Activated B cell treated with CpG ODN at 0.5 μM for 24 hours (primary cell): ENCODE results near the gene REST. TPM values are rescaled to one million over a fixed set of nuclear protein-coding genes. Genes with fewer than 3 reads are reported as not detected.

Source experiments
- ATAC-seq: fragments of 200-7000 bp; cut with Tn5 transposase; one replicate; pipeline ENCODE4 v1.10.0; 2021; ENCODE audit warnings: low read depth, mild to moderate bottlenecking, moderate library complexity
- CTCF ChIA-PET: fragments of 350-600 bp; sonication (Branson Sonifier 250); formaldehyde crosslinking; loops from one replicate; lab custom pipeline; 2021; ENCODE audit warnings: antibody characterized with exemption; lab: Charles Lee
- POLR2A ChIA-PET: fragments of 350-600 bp; sonication (Branson Sonifier 250); formaldehyde crosslinking; loops from one replicate; lab custom pipeline; 2021; ENCODE audit warnings: antibody characterized with exemption; lab: Charles Lee
- DNase-seq: peaks from one replicate; pipeline ENCODE4 v3.0.0; 2022
- H3K27ac Mint-ChIP-seq: one replicate; pipeline ENCODE4 v1.8.0; 2020; ENCODE audit warnings: mixed read lengths
- H3K27me3 Mint-ChIP-seq: one replicate; pipeline ENCODE4 v1.8.0; 2021; ENCODE audit warnings: mixed read lengths
- H3K36me3 Mint-ChIP-seq: one replicate; pipeline ENCODE4 v1.8.0; 2021; ENCODE audit warnings: low read depth, mixed read lengths
- H3K4me1 Mint-ChIP-seq: one replicate; pipeline ENCODE4 v1.8.0; 2021; ENCODE audit warnings: mixed read lengths
- H3K4me3 Mint-ChIP-seq: one replicate; pipeline ENCODE4 v1.8.0; 2020; ENCODE audit warnings: mild to moderate bottlenecking, mixed read lengths
- H3K9me3 Mint-ChIP-seq: one replicate; pipeline ENCODE4 v1.8.0; 2020; ENCODE audit warnings: mixed read lengths
- CTCF ChIP-seq: fragments of 200-600 bp; IDR thresholded peaks from one replicate; pipeline ENCODE4 v1.8.0; 2022; ENCODE audit warnings: antibody characterized with exemption, mild to moderate bottlenecking
- intact Hi-C: fragments of 100-400 bp; cut with micrococcal nuclease; formaldehyde crosslinking; loops from one replicate; pipeline ENCODE4 v1.15.1; 2024
- total RNA-seq: library from RNA; stranded (reverse); gene quantifications from 2 replicates; pipeline ENCODE4 v1.2.3, GENCODE V29; 2022

REST gene
- total RNA-seq, 1 donor from 2014 or later = 48.3 TPM

GRCh38 chr4:56995525-56995924 lies 87.8 kb downstream of the REST start:
- no peak for DNase-seq
- Mint-ChIP-seq H3K9me3 (no peaks in the 10 kb centered on the region), H3K36me3 (peaks cover 84% of the 10 kb centered on the region), H3K4me3 (no peak overlapping the region), H3K27ac (no peak overlapping the region), H3K4me1 (peaks cover 2% of the 10 kb centered on the region), H3K27me3 (no peaks in the 10 kb centered on the region)
- no peak for TF ChIP-seq CTCF
- POLR2A ChIA-PET = no interaction called here
- no peak for ATAC-seq
- CTCF ChIA-PET = no interaction called here
- intact Hi-C loops = no loop called here

- ChIA-PET CTCF (no interaction called here), POLR2A (no interaction called here)
- Mint-ChIP-seq H3K27ac (no peak overlapping the region), H3K9me3 (no peaks in the 10 kb centered on the region), H3K36me3 (peaks cover 80% of the 10 kb centered on the region), H3K27me3 (no peaks in the 10 kb centered on the region), H3K4me1 (no peaks in the 10 kb centered on the region), H3K4me3 (no peak overlapping the region)
- no peak for ATAC-seq
- DNase-seq = no peak
- intact Hi-C loops = no loop called here
- TF ChIP-seq CTCF = no peak
Measured at GRCh38 chr4:56999751-57000150, 92.1 kb downstream of the REST start.

GRCh38 chr4:57013543-57014120 lies 105.9 kb downstream of the REST start:
- Mint-ChIP-seq H3K4me1 (no peaks in the 10 kb centered on the region), H3K27ac (no peak overlapping the region), H3K9me3 (no peaks in the 10 kb centered on the region), H3K36me3 (peaks cover 80% of the 10 kb centered on the region), H3K27me3 (no peaks in the 10 kb centered on the region), H3K4me3 (no peak overlapping the region)
- ATAC-seq (no peak), DNase-seq (no peak)
- CTCF ChIA-PET = no interaction called here
- intact Hi-C loops = no loop called here
- POLR2A ChIA-PET = no interaction called here
- TF ChIP-seq CTCF = no peak

Other genes starting within 250 kb of the REST start
- 13.2 and 14.2 TPM in 2 replicates for gene HOPX, start 226.6 kb upstream of the REST start, total RNA-seq
- gene SPINK2, start 86.2 kb upstream of the REST start, total RNA-seq = 1.2 TPM in 1 of 2 replicates, not detected in the other
- 24.1 and 25.0 TPM in 2 replicates for gene NOA1, start 69.7 kb downstream of the REST start, total RNA-seq
- 108 and 118 TPM in 2 replicates for gene POLR2B, start 71.0 kb downstream of the REST start, total RNA-seq
- gene IGFBP7, start 202.5 kb downstream of the REST start, total RNA-seq = not detected in 2 replicates